Activated T-cell treated with anti-CD3 and anti-CD28 coated beads, Interleukin-2, amount 50 U/mL, for 24 hours (primary cell): ENCODE results near the gene PLIN5.
A peak's percentile ranks its signal among the peaks of the same experiment; 100 is the strongest.

Experiments
- DNase-seq: peaks from one replicate; pipeline ENCODE4 v3.0.0-alpha.2; 2020
- H3K27ac Mint-ChIP-seq: 2 replicates; pipeline ENCODE4 v1.8.0; 2020; ENCODE audit warnings: mild to moderate bottlenecking, mixed read lengths
- H3K27me3 Mint-ChIP-seq: 2 replicates; pipeline ENCODE4 v1.8.0; 2020; ENCODE audit warnings: mixed read lengths
- H3K36me3 Mint-ChIP-seq: 2 replicates; pipeline ENCODE4 v1.8.0; 2020; ENCODE audit warnings: low read depth, mixed read lengths
- H3K4me1 Mint-ChIP-seq: 2 replicates; pipeline ENCODE4 v1.8.0; 2020; ENCODE audit warnings: low read depth, mixed read lengths
- H3K4me3 Mint-ChIP-seq: 2 replicates; pipeline ENCODE4 v1.8.0; 2020; ENCODE audit warnings: mild to moderate bottlenecking, moderate library complexity, mixed read lengths
- H3K9me3 Mint-ChIP-seq: 2 replicates; pipeline ENCODE4 v1.8.0; 2020; ENCODE audit warnings: mixed read lengths

The PLIN5 gene

GRCh38 chr19:4513248-4513647 is 21.8 kb downstream of the PLIN5 start:
- no peaks in the 10 kb centered on the region for H3K9me3 Mint-ChIP-seq
- no peaks in the 10 kb centered on the region for H3K36me3 Mint-ChIP-seq
- H3K27me3 Mint-ChIP-seq = no peaks in the 10 kb centered on the region
- H3K4me1 Mint-ChIP-seq = no peaks in the 10 kb centered on the region
- DNase-seq = no peak
- no peak overlapping the region for H3K27ac Mint-ChIP-seq
- H3K4me3 Mint-ChIP-seq = no peak overlapping the region

GRCh38 chr19:4512070-4512469 is 23.0 kb downstream of the PLIN5 start:
- Mint-ChIP-seq H3K4me3 (no peak overlapping the region), H3K9me3 (no peaks in the 10 kb centered on the region), H3K27ac (no peak overlapping the region), H3K36me3 (no peaks in the 10 kb centered on the region), H3K4me1 (no peaks in the 10 kb centered on the region), H3K27me3 (no peaks in the 10 kb centered on the region)
- DNase-seq = no peak

GRCh38 chr19:4511300-4512054 is 23.5 kb downstream of the PLIN5 start:
- H3K36me3 Mint-ChIP-seq = no peaks in the 10 kb centered on the region
- H3K4me1 Mint-ChIP-seq = peaks cover 3% of the 10 kb centered on the region
- H3K27me3 Mint-ChIP-seq = no peaks in the 10 kb centered on the region
- DNase-seq = no peak
- H3K4me3 Mint-ChIP-seq = no peak overlapping the region
- no peak overlapping the region for H3K27ac Mint-ChIP-seq
- H3K9me3 Mint-ChIP-seq = no peaks in the 10 kb centered on the region

- H3K27ac Mint-ChIP-seq = no peak overlapping the region
- no peak overlapping the region for H3K4me3 Mint-ChIP-seq
- H3K9me3 Mint-ChIP-seq = no peaks in the 10 kb centered on the region
- H3K36me3 Mint-ChIP-seq = peaks cover 5% of the 10 kb centered on the region
- no peaks in the 10 kb centered on the region for H3K27me3 Mint-ChIP-seq
- H3K4me1 Mint-ChIP-seq = peaks cover 8% of the 10 kb centered on the region
- no peak for DNase-seq
These were observed 24.4 kb downstream of the PLIN5 start for GRCh38 chr19:4510435-4511255.

- peaks cover 13% of the 10 kb centered on the region for H3K36me3 Mint-ChIP-seq
- no peak for DNase-seq
- H3K27me3 Mint-ChIP-seq = no peaks in the 10 kb centered on the region
- no peak overlapping the region for H3K4me3 Mint-ChIP-seq
- no peaks in the 10 kb centered on the region for H3K9me3 Mint-ChIP-seq
- H3K27ac Mint-ChIP-seq = no peak overlapping the region
- H3K4me1 Mint-ChIP-seq = peaks cover 8% of the 10 kb centered on the region
These were observed 26.3 kb downstream of the PLIN5 start for GRCh38 chr19:4508698-4509097.

GRCh38 chr19:4507804-4508203 is 27.2 kb downstream of the PLIN5 start:
- peaks cover 14% of the 10 kb centered on the region for H3K36me3 Mint-ChIP-seq
- no peaks in the 10 kb centered on the region for H3K27me3 Mint-ChIP-seq
- H3K27ac Mint-ChIP-seq = no peak overlapping the region
- no peaks in the 10 kb centered on the region for H3K9me3 Mint-ChIP-seq
- no peak for DNase-seq
- H3K4me3 Mint-ChIP-seq = no peak overlapping the region
- peaks cover 8% of the 10 kb centered on the region for H3K4me1 Mint-ChIP-seq

- Mint-ChIP-seq H3K9me3 (no peaks in the 10 kb centered on the region), H3K27me3 (no peaks in the 10 kb centered on the region), H3K36me3 (peaks cover 19% of the 10 kb centered on the region), H3K4me1 (peaks cover 8% of the 10 kb centered on the region), H3K4me3 (no peak overlapping the region), H3K27ac (no peak overlapping the region)
- no peak for DNase-seq
These were observed 27.9 kb downstream of the PLIN5 start for GRCh38 chr19:4507150-4507452.

GRCh38 chr19:4506449-4507149 is 28.4 kb downstream of the PLIN5 start:
- Mint-ChIP-seq H3K27ac (peak overlapping the region; percentile 13), H3K4me3 (no peak overlapping the region), H3K27me3 (no peaks in the 10 kb centered on the region), H3K9me3 (no peaks in the 10 kb centered on the region), H3K36me3 (peaks cover 21% of the 10 kb centered on the region), H3K4me1 (peaks cover 8% of the 10 kb centered on the region)
- DNase-seq = no peak

GRCh38 chr19:4505570-4506448 is 29.2 kb downstream of the PLIN5 start:
- Mint-ChIP-seq H3K4me3 (no peak overlapping the region), H3K9me3 (no peaks in the 10 kb centered on the region), H3K27me3 (no peaks in the 10 kb centered on the region), H3K36me3 (peaks cover 24% of the 10 kb centered on the region), H3K27ac (no peak overlapping the region), H3K4me1 (peaks cover 8% of the 10 kb centered on the region)
- no peak for DNase-seq

GRCh38 chr19:4504891-4505569 is 30.0 kb downstream of the PLIN5 start:
- Mint-ChIP-seq H3K27ac (no peak overlapping the region), H3K27me3 (no peaks in the 10 kb centered on the region), H3K36me3 (peaks cover 31% of the 10 kb centered on the region), H3K4me1 (peaks cover 8% of the 10 kb centered on the region), H3K4me3 (no peak overlapping the region), H3K9me3 (no peaks in the 10 kb centered on the region)
- DNase-seq = no peak

- no peak for DNase-seq
- no peak overlapping the region for H3K4me3 Mint-ChIP-seq
- H3K36me3 Mint-ChIP-seq = peaks cover 38% of the 10 kb centered on the region
- peaks cover 8% of the 10 kb centered on the region for H3K4me1 Mint-ChIP-seq
- no peaks in the 10 kb centered on the region for H3K27me3 Mint-ChIP-seq
- no peak overlapping the region for H3K27ac Mint-ChIP-seq
- H3K9me3 Mint-ChIP-seq = no peaks in the 10 kb centered on the region
These were observed 30.7 kb downstream of the PLIN5 start for GRCh38 chr19:4504297-4504701.

- Mint-ChIP-seq H3K9me3 (no peaks in the 10 kb centered on the region), H3K4me1 (peaks cover 8% of the 10 kb centered on the region), H3K36me3 (peaks cover 42% of the 10 kb centered on the region), H3K4me3 (no peak overlapping the region), H3K27me3 (no peaks in the 10 kb centered on the region), H3K27ac (no peak overlapping the region)
- no peak for DNase-seq
These were observed 31.2 kb downstream of the PLIN5 start for GRCh38 chr19:4503825-4504170.

- H3K27me3 Mint-ChIP-seq = no peaks in the 10 kb centered on the region
- peaks cover 8% of the 10 kb centered on the region for H3K4me1 Mint-ChIP-seq
- H3K4me3 Mint-ChIP-seq = no peak overlapping the region
- H3K36me3 Mint-ChIP-seq = peaks cover 47% of the 10 kb centered on the region
- no peak for DNase-seq
- H3K9me3 Mint-ChIP-seq = no peaks in the 10 kb centered on the region
- no peak overlapping the region for H3K27ac Mint-ChIP-seq
These were observed 31.7 kb downstream of the PLIN5 start for GRCh38 chr19:4503132-4503824.
